Subcutaneous adipose tissue (tissue), 4 donors: ENCODE results near the gene DNAH8. TPM values are rescaled to one million over a fixed set of nuclear protein-coding genes. Genes with fewer than 3 reads are reported as not detected.

Source experiments
- CTCF ChIP-seq: fragments of 450-650 bp; IDR thresholded peaks from one replicate; pipeline ENCODE4 v1.5.1; 2016; ENCODE audit warnings: low read depth, mild to moderate bottlenecking, control low read depth, antibody characterized with exemption, moderate library complexity
- total RNA-seq, 4 donors: library from RNA; depleted of rRNA; stranded (reverse); fragments of >200 nt; gene quantifications; one replicate each; pipeline ENCODE4 v1.1.0, GENCODE V29; 2016

Gene DNAH8
- total RNA-seq, 4 donors from 2014 or later: not detected

- TF ChIP-seq CTCF: no peak
Observed at GRCh38 chr6:39060467-39061160, 345.5 kb downstream of the DNAH8 start.

GRCh38 chr6:39061182-39061581 is 346.1 kb downstream of the DNAH8 start:
- TF ChIP-seq CTCF: no peak

GRCh38 chr6:39061588-39061987 is 346.5 kb downstream of the DNAH8 start:
- TF ChIP-seq CTCF: no peak

- no peak for TF ChIP-seq CTCF
Observed at GRCh38 chr6:39062014-39062740, 347.1 kb downstream of the DNAH8 start.

GRCh38 chr6:39063526-39063925 is 348.4 kb downstream of the DNAH8 start:
- no peak for TF ChIP-seq CTCF

GRCh38 chr6:39065561-39065960 is 350.4 kb downstream of the DNAH8 start:
- no peak for TF ChIP-seq CTCF

GRCh38 chr6:39068391-39068790 is 353.3 kb downstream of the DNAH8 start:
- no peak for TF ChIP-seq CTCF
